Measurements from ENCODE around the gene DLK2.

The DLK2 gene

DNA sequence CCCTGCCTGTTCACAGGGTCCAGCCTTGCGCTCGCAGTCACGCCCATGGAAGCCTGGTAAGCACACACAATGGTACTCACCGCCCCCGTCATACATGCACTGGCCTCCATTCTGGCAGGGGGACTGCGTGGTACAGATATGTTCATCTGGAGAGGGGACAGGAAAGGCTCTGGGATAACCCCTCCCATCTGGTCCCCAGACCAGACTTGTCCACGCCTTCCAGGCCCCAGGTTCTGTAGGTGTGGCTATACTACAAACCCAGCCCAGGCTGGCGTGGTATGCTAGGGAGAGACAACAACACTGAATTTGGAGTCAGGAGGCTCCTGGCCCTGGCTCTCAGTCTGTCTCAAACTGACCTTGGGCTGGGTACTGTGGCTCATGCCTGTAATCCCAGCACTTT lies 3.4 kb downstream of the DLK2 start:
- TF ChIP-seq, protein P1, sequence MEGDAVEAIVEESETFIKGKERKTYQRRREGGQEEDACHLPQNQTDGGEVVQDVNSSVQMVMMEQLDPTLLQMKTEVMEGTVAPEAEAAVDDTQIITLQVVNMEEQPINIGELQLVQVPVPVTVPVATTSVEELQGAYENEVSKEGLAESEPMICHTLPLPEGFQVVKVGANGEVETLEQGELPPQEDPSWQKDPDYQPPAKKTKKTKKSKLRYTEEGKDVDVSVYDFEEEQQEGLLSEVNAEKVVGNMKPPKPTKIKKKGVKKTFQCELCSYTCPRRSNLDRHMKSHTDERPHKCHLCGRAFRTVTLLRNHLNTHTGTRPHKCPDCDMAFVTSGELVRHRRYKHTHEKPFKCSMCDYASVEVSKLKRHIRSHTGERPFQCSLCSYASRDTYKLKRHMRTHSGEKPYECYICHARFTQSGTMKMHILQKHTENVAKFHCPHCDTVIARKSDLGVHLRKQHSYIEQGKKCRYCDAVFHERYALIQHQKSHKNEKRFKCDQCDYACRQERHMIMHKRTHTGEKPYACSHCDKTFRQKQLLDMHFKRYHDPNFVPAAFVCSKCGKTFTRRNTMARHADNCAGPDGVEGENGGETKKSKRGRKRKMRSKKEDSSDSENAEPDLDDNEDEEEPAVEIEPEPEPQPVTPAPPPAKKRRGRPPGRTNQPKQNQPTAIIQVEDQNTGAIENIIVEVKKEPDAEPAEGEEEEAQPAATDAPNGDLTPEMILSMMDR (IDR thresholded peaks at IDR 0.05; ENCODE audit: control extremely low read depth, extremely low read depth, low read depth, missing control alignments): no peak
- no peak for DNase-seq (ENCODE audit: extremely low spot score)
- POLR2A ChIA-PET: no interaction called here
- CTCF ChIA-PET: interaction anchor here (0.7 to 5.7 kb wide), 5 partner anchors 19 to 55 kb away, joined by 3 to 70 read pairs (median 5); no protein-coding TSS in a partner anchor

- TF ChIP-seq, protein P1 (IDR thresholded peaks at IDR 0.05; ENCODE audit: control extremely low read depth, extremely low read depth, low read depth, missing control alignments): no peak
- no peak for DNase-seq (ENCODE audit: extremely low spot score)
- ChIA-PET POLR2A (no interaction called here), CTCF (interaction anchor here (1.5 to 5.3 kb wide), 3 partner anchors 18 to 55 kb away, joined by 3 to 20 read pairs (median 18); no protein-coding TSS in a partner anchor)
These were observed 4.0 kb downstream of the DLK2 start for GRCh38 chr6:43451348-43451747.

- TF ChIP-seq, protein P1 (IDR thresholded peaks at IDR 0.05; ENCODE audit: control extremely low read depth, extremely low read depth, low read depth, missing control alignments): no peak
- ChIA-PET POLR2A (no interaction called here), CTCF (interaction anchor here (1.0 to 5.3 kb wide), 4 partner anchors 11 to 56 kb away, joined by 3 to 20 read pairs (median 10); no protein-coding TSS in a partner anchor)
- DNase-seq (ENCODE audit: extremely low spot score): no peak
These were observed 4.6 kb downstream of the DLK2 start for GRCh38 chr6:43450699-43451131.

DNA sequence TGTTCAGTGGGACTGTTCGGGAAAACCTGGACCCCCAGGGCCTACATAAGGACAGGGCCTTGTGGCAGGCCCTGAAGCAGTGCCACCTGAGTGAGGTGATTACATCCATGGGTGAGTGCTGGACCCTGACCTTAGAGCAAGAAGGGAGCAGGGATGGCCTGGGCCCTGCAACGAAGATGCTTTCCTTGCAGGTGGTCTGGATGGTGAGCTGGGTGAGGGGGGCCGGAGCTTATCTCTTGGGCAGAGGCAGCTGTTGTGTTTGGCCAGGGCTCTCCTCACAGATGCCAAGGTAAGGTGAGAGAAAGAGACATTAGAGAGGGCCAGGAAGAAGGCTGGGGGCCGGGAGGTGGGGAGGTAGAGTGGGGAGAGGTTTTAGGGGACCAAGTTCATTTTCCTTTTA lies 6.4 kb downstream of the DLK2 start:
- ChIA-PET CTCF (interaction anchor here (1.0 to 5.3 kb wide), 3 partner anchors 10 to 58 kb away, joined by 3 to 20 read pairs (median 18); no protein-coding TSS in a partner anchor), POLR2A (no interaction called here)
- DNase-seq (ENCODE audit: extremely low spot score): no peak
- TF ChIP-seq, protein P1 (IDR thresholded peaks at IDR 0.05; ENCODE audit: control extremely low read depth, extremely low read depth, low read depth, missing control alignments): no peak

DNA sequence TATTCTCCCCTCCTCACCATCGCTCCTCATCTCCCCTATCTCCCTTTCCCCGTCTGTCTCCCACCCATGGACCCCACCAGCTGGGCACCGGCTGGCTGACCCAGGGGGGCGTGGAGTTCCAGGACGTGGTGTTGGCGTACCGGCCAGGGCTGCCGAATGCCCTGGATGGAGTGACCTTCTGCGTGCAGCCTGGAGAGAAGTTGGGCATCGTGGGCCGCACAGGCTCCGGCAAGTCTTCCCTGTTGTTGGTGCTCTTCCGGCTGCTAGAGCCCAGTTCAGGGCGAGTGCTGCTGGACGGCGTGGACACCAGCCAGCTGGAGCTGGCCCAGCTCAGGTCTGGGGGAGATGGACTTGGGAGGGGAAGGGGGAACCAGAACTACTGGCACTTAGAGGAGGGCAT lies 7.7 kb downstream of the DLK2 start:
- TF ChIP-seq, protein P1 (IDR thresholded peaks at IDR 0.05; ENCODE audit: control extremely low read depth, extremely low read depth, low read depth, missing control alignments): no peak
- ChIA-PET POLR2A (no interaction called here), CTCF (interaction anchor here (0.9 to 5.3 kb wide), 4 partner anchors 10 to 59 kb away, joined by 3 to 20 read pairs (median 10); no protein-coding TSS in a partner anchor)
- DNase-seq (ENCODE audit: extremely low spot score): no peak

- CTCF ChIA-PET: interaction anchor here (1.3 to 1.5 kb wide), 2 partner anchors 9 to 61 kb away, joined by 3 read pairs; no protein-coding TSS in a partner anchor
- TF ChIP-seq, protein P1 (IDR thresholded peaks at IDR 0.05; ENCODE audit: control extremely low read depth, extremely low read depth, low read depth, missing control alignments): no peak
- no peak for DNase-seq (ENCODE audit: extremely low spot score)
- POLR2A ChIA-PET: no interaction called here
These were observed 9.8 kb downstream of the DLK2 start for GRCh38 chr6:43445576-43445975.

Measured in GM10248 (cell line).